Sigmoid colon (tissue), 7 donors: Measurements from ENCODE around the gene NTN1. TPM values are rescaled to one million over a fixed set of nuclear protein-coding genes. Genes with fewer than 3 reads are reported as not detected.
A peak's percentile ranks its signal among the peaks of the same experiment; 100 is the strongest.

Experiments
- DNase-seq: peaks from one replicate; pipeline ENCODE4 v3.0.0-alpha.2; 2019
- H3K27ac ChIP-seq, 4 donors: fragments of 200-600 bp; sonication (generic); one replicate each; pipeline ENCODE4 v1.5.1; 2016 to 2019; ENCODE audit warnings: mild to moderate bottlenecking in 1 of 4
- H3K27me3 ChIP-seq, 3 donors: fragments of 200-600 bp; sonication (generic); one replicate each; pipeline ENCODE4 v1.5.1; 2019; ENCODE audit warnings: mild to moderate bottlenecking in 1 of 3
- H3K36me3 ChIP-seq, 4 donors: fragments of 200-600 bp; sonication (generic); one replicate each; pipeline ENCODE4 v1.5.1; 2016 to 2019
- H3K4me1 ChIP-seq, 4 donors: fragments of 200-600 bp; sonication (generic); one replicate each; pipeline ENCODE4 v1.5.1; 2017 to 2019
- H3K4me3 ChIP-seq, 4 donors: fragments of 200-600 bp; sonication (generic); one replicate each; pipeline ENCODE4 v1.5.1; 2017 to 2019; ENCODE audit warnings: mild to moderate bottlenecking in 2 of 4, moderate library complexity in 1 of 4
- H3K9me3 ChIP-seq, 4 donors: fragments of 200-600 bp in 3 of 4; sonication (generic) in 3 of 4; one replicate each; pipeline versions ENCODE4 v1.5.1 to v1.6.1; 2013 to 2019
- EP300 ChIP-seq, 4 donors: sonication (generic); formaldehyde crosslinking; IDR thresholded peaks; one replicate each; pipeline ENCODE4 v1.6.1; 2017; ENCODE audit warnings: antibody characterized with exemption in 4 of 4
- POLR2A ChIP-seq, 2 donors: fragments of 450-650 bp; IDR thresholded peaks; one replicate each; pipeline ENCODE4 v1.6.1; 2016; ENCODE audit warnings: antibody characterized with exemption in 2 of 2, mild to moderate bottlenecking in 2 of 2, moderate library complexity in 2 of 2
- POLR2AphosphoS5 ChIP-seq, 4 donors: sonication (generic); formaldehyde crosslinking; IDR thresholded peaks; one replicate each; pipeline ENCODE4 v1.6.1; 2017; ENCODE audit warnings: antibody characterized with exemption in 4 of 4
- WGBS, 2 donors: extraction: QIAGEN DNeasy Blood & Tissue Kit; methylation state at CpG; one replicate each; pipeline ENCODE4 v1.1.7; 2013; 5-methylcytosine and 5-hydroxymethylcytosine counted together
- intact Hi-C: fragments of 100-400 bp; cut with DNase I; formaldehyde crosslinking; loops from one replicate; pipeline ENCODE4 v1.15.1; 2023
- polyA plus RNA-seq, 3 donors: library from polyadenylated mRNA; stranded (reverse); fragments of 200-250 nt; gene quantifications; one replicate each; pipeline ENCODE4 v1.2.3, GENCODE V29; 2013
- total RNA-seq, 4 donors: library from RNA; depleted of rRNA; stranded (reverse); fragments of >200 nt; gene quantifications; one replicate each; pipeline ENCODE4 v1.1.0, GENCODE V29; 2016
- TF ChIP-seq, protein P1 (sequence below), 4 experiments: fragments of 450-650 bp in 3 of 4; fragments of 200-600 bp in 1 of 4; IDR thresholded peaks; one replicate each; pipeline ENCODE4 v1.5.1; 2016 to 2019; ENCODE audit warnings: antibody characterized with exemption in 4 of 4, mild to moderate bottlenecking in 3 of 4, moderate library complexity in 2 of 4
- donor health status: healthy with polysubstance abuse.
- donor health status: Bipolar disorder and iron deficiency.
- donor health status: healthy.

Gene NTN1
- total and polyA plus RNA-seq, 7 donors, result 0.69 to 20.3 (median 10.5) TPM

DNA sequence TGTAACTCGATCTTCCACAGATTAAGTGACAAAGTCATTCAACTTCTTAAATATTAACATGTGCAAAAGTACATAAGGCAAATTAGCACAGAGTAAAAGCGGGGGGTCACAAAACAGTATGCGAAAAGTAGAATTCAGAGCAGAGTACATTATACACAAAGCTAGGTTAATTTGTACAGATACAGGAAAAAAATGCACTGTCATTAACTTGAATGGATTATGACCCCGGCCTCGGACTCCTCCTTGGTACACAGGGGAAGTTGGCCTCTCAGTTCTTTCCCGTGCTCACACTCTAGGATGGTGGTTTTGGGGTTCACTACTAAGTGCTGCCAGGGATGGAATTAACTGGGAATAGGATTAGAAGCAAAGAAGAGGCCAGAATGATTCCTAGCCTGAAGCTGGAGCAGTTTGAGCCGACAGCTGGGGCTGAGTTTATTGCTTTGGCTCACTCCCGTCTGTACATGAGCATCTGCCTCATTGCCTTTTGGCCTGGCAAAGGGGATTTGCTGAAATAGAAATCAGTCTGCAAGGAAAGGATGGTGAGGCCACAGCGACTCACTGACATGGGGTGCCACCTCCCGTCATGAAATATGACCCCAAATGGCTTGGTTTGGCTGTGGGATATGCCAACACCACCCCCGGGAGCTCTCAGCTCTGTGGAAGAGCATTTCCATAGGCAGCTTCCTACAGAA is 23.6 kb downstream of the NTN1 start:
- no peaks in the 10 kb centered on the region for H3K27me3 ChIP-seq
- H3K36me3 ChIP-seq, result no peaks in the 10 kb centered on the region
- peaks cover 0 to 5% (median 0%) of the 10 kb centered on the region in 4 donors for H3K9me3 ChIP-seq
- H3K27ac ChIP-seq, result peak overlapping the region in 2 of 4 donors; percentile 22 to 31
- intact Hi-C loops, result no loop called here
- H3K4me3 ChIP-seq, result no peak overlapping the region
- peaks cover 0 to 15% (median 10%) of the 10 kb centered on the region in 4 donors for H3K4me1 ChIP-seq
- 37 to 58% methylated on average over 11 of the region's 11 CpGs for WGBS, 2 donors
- no peak for DNase-seq
- TF ChIP-seq POLR2A (IDR thresholded peaks at IDR 0.05) (no peak), EP300 (IDR thresholded peaks at IDR 0.05) (no peak), POLR2AphosphoS5 (IDR thresholded peaks at IDR 0.05) (no peak)
- TF ChIP-seq, protein P1, sequence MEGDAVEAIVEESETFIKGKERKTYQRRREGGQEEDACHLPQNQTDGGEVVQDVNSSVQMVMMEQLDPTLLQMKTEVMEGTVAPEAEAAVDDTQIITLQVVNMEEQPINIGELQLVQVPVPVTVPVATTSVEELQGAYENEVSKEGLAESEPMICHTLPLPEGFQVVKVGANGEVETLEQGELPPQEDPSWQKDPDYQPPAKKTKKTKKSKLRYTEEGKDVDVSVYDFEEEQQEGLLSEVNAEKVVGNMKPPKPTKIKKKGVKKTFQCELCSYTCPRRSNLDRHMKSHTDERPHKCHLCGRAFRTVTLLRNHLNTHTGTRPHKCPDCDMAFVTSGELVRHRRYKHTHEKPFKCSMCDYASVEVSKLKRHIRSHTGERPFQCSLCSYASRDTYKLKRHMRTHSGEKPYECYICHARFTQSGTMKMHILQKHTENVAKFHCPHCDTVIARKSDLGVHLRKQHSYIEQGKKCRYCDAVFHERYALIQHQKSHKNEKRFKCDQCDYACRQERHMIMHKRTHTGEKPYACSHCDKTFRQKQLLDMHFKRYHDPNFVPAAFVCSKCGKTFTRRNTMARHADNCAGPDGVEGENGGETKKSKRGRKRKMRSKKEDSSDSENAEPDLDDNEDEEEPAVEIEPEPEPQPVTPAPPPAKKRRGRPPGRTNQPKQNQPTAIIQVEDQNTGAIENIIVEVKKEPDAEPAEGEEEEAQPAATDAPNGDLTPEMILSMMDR (IDR thresholded peaks at IDR 0.05), result no peak

DNA sequence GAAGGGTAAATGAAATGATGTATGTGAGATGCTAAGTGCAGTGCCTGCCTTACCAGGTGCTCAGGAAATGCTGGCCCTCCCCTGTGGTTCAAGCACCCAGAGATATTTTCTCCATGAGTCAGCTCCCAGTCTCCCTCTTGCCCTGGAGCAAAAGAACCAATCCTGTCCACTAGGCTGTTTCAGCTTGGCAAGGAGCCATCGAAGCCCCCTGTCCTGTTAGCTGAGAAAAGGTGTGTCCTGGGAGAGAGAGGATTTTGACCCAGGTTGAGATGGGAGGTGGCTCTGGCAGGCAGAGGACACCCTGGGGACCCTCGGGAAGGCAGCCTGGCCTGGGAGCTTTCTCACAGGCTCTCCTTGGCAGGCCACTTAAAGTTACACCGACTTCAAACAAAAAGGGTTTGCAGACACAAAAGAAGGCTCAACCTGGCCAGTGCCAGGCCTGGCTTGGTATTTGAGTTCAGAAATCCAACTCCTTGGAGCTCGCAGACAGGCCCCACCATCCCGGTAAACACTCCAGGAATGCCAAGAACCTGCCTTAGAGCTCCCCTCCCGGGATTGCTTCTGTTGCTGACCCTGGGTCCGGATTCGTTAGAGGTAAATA is 29.6 kb downstream of the NTN1 start:
- H3K4me3 ChIP-seq, result no peak overlapping the region
- no peaks in the 10 kb centered on the region for H3K27me3 ChIP-seq
- peaks cover 0 to 7% (median 0%) of the 10 kb centered on the region in 4 donors for H3K4me1 ChIP-seq
- DNase-seq, result no peak
- H3K9me3 ChIP-seq, result peaks cover 0 to 5% (median 0%) of the 10 kb centered on the region in 4 donors
- H3K27ac ChIP-seq, result peak overlapping the region in 2 of 4 donors; percentile 26 to 70
- TF ChIP-seq POLR2AphosphoS5 (IDR thresholded peaks at IDR 0.05) (no peak), EP300 (IDR thresholded peaks at IDR 0.05) (no peak), POLR2A (IDR thresholded peaks at IDR 0.05) (no peak)
- TF ChIP-seq, protein P1 (IDR thresholded peaks at IDR 0.05), result no peak
- intact Hi-C loops, result no loop called here
- WGBS, 2 donors, result 67 to 75% methylated on average over 8 of the region's 8 CpGs
- no peaks in the 10 kb centered on the region for H3K36me3 ChIP-seq

DNA sequence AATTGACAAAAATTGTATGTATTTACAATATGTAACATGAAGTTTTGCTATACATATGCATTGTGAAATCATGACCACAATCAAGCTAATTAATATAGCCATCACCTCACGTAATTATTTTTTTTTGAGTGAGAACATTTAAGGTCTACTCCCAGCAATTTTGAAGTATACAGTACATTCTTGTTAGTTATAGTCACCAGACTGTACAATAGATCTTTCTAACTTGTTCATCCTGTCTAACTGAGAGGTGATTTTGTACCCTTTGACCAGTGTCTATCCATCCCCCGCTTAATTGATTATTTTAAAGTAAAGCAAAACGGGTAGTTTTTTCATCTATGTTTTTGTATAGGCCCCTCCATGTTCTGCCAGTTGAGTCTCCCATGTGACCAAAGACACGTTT is 30.3 kb downstream of the NTN1 start:
- 85 to 89% methylated on average over 4 of the region's 4 CpGs for WGBS, 2 donors

DNA sequence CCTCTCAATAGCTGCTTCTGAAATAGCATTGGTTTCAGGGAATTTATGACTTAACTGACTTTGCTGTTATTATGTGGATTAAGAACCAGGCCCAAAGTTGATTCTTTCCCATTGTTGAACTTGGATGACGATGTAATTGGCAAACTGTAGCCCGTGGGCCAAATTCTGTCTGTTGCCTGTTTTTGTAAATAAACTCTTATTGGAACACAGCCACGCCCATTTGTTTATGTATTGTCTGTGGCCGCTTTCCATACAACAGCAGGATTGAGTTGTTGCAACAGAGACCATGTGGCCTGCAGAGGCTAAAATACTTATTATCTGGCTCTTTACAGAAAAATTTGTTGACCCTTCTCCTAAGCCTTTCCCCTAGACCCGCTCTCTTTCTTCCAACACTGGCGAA is 31.6 kb downstream of the NTN1 start:
- intact Hi-C loops, result no loop called here
- Histone ChIP-seq H3K4me1 (peaks cover 0 to 7% (median 0%) of the 10 kb centered on the region in 4 donors), H3K4me3 (no peak overlapping the region), H3K9me3 (peaks cover 0 to 5% (median 0%) of the 10 kb centered on the region in 4 donors), H3K27ac (no peak overlapping the region), H3K27me3 (no peaks in the 10 kb centered on the region), H3K36me3 (no peaks in the 10 kb centered on the region)
- DNase-seq, result no peak
- WGBS, 2 donors, result 66 to 76% methylated on average over 6 of the region's 6 CpGs
- TF ChIP-seq, protein P1 (IDR thresholded peaks at IDR 0.05), result no peak
- TF ChIP-seq POLR2A (IDR thresholded peaks at IDR 0.05), result no peak
- no peak for TF ChIP-seq POLR2AphosphoS5 (IDR thresholded peaks at IDR 0.05)
- TF ChIP-seq EP300 (IDR thresholded peaks at IDR 0.05), result no peak

More for the DNA sequence above, 30.3 kb downstream of the NTN1 start:
- no peak for DNase-seq
- Histone ChIP-seq H3K4me3 (no peak overlapping the region), H3K27ac (peak overlapping the region in 1 of 4 donors; percentile 70), H3K36me3 (no peaks in the 10 kb centered on the region), H3K9me3 (peaks cover 0 to 5% (median 0%) of the 10 kb centered on the region in 4 donors), H3K4me1 (peaks cover 0 to 7% (median 0%) of the 10 kb centered on the region in 4 donors), H3K27me3 (no peaks in the 10 kb centered on the region)
- TF ChIP-seq EP300 (IDR thresholded peaks at IDR 0.05) (no peak), POLR2A (IDR thresholded peaks at IDR 0.05) (no peak), POLR2AphosphoS5 (IDR thresholded peaks at IDR 0.05) (no peak)
- TF ChIP-seq, protein P1 (IDR thresholded peaks at IDR 0.05), result no peak
- intact Hi-C loops, result no loop called here
